SJCRH30 (cell line): Measurements from ENCODE around the gene CYP26B1. TPM values are rescaled to one million over a fixed set of nuclear protein-coding genes. Genes with fewer than 3 reads are reported as not detected.

Source experiments
- DNase-seq, 2 experiments: peaks; one replicate each; pipeline ENCODE4 v3.0.0-alpha.2; 2015 to 2020
- H3K27ac ChIP-seq: fragments of 250-450 bp; sonication (Bioruptor Pico); 2 replicates; pipeline ENCODE4 v1.5.1; 2020; ENCODE audit warnings: mild to moderate bottlenecking, moderate library complexity
- H3K27me3 ChIP-seq: fragments of 250-450 bp; sonication (Bioruptor Pico); 2 replicates; pipeline ENCODE4 v1.5.1; 2020; ENCODE audit warnings: mild to moderate bottlenecking, moderate library complexity
- H3K36me3 ChIP-seq: fragments of 250-450 bp; sonication (Bioruptor Pico); 2 replicates; pipeline ENCODE4 v1.5.1; 2020; ENCODE audit warnings: mild to moderate bottlenecking, moderate library complexity
- H3K4me1 ChIP-seq: fragments of 250-450 bp; sonication (Bioruptor Pico); 2 replicates; pipeline ENCODE4 v1.5.1; 2020; ENCODE audit warnings: mild to moderate bottlenecking, moderate library complexity
- H3K4me3 ChIP-seq: fragments of 250-450 bp; sonication (Bioruptor Pico); 2 replicates; pipeline ENCODE4 v1.5.1; 2020; ENCODE audit warnings: mild to moderate bottlenecking, moderate library complexity
- H3K9me3 ChIP-seq: fragments of 250-450 bp; sonication (Bioruptor Pico); replicated peaks from 2 replicates; pipeline ENCODE4 v1.5.1; 2020; ENCODE audit warnings: mild to moderate bottlenecking, moderate library complexity
- total RNA-seq: library from RNA; depleted of rRNA; stranded (reverse); fragments of >200 nt; shearing (Covaris generic); gene quantifications from 2 replicates; pipeline ENCODE4 v1.2.3, GENCODE V29; 2014

CYP26B1 gene
- total RNA-seq, 1 experiment from 2014 or later: 9.7 TPM

DNA sequence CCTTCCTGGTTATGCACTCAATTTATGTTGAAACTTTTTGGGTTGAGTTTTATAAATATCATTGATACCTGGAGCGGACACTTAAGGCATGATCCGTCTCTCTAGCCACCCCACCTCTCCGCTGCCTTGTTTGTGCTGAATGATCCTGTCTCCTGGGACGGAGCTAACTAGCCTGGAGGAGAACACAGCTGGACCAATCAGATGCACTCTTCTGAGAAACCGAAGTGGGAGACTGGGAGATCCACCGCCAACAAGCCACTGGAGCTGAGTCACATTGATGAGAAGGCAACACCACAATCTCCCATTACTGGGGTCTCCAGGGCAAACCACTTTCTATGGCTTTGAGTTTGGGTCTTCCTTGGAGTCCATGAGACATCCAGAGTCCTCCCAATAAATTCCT lies 29.3 kb downstream of the CYP26B1 start:
- no peaks in the 10 kb centered on the region for H3K27me3 ChIP-seq
- 0 out of 2 replicates have a peak, but pooled peaks cover 3% of the 10 kb centered on the region for H3K9me3 ChIP-seq
- DNase-seq: no peak
- H3K4me1 ChIP-seq: peaks cover 26% of the 10 kb centered on the region
- H3K4me3 ChIP-seq: no peak overlapping the region
- no peak overlapping the region for H3K27ac ChIP-seq
- H3K36me3 ChIP-seq: no peaks in the 10 kb centered on the region

DNA sequence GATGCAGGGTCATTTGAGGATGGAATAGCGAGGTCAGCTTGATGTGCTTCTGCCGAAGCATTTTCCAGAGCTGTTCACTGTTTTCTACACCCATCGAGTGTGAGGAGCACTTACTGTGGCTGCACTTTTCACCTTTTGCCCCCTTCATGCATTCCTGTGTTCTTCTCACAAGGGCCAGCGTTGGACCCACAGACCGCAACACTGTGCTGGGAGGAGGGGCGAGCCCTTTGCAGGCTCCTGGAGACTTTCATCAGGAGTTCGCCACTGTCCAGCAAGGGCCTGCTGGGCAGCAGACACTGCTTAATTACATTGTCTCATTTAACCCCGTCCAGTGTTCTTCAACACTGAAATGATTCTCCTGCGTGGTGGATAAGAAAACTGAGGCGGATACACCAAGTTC lies 29.9 kb downstream of the CYP26B1 start:
- Histone ChIP-seq H3K36me3 (no peaks in the 10 kb centered on the region), H3K27ac (no peak overlapping the region), H3K4me3 (no peak overlapping the region), H3K27me3 (no peaks in the 10 kb centered on the region), H3K4me1 (peaks cover 33% of the 10 kb centered on the region), H3K9me3 (0 out of 2 replicates have a peak, but pooled peaks cover under 1% of the 10 kb centered on the region)
- DNase-seq: no peak

DNA sequence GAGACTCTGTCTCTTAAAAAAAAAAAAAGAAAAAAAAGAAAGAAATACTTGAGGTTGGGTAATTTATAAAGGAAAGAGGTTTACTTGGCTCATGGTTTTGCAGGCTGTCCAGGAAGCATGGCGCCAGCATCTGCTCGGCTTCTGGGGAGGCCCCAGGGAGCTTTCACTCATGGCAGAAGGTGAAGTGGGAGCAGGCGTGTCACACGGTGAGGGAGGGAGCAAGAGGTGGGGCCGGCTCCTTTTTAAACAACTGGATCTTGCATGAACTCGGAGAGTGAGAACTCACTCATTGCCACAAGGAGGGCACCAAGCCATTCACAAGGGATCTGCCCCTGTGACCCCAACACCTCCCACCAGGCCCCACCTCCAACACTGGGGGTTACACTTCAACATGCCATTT lies 30.6 kb downstream of the CYP26B1 start:
- H3K9me3 ChIP-seq: no peaks in the 10 kb centered on the region
- peaks cover 36% of the 10 kb centered on the region for H3K4me1 ChIP-seq
- H3K27me3 ChIP-seq: no peaks in the 10 kb centered on the region
- H3K36me3 ChIP-seq: no peaks in the 10 kb centered on the region
- no peak overlapping the region for H3K27ac ChIP-seq
- DNase-seq: no peak
- H3K4me3 ChIP-seq: no peak overlapping the region

- H3K4me1 ChIP-seq: peaks cover 36% of the 10 kb centered on the region
- H3K36me3 ChIP-seq: no peaks in the 10 kb centered on the region
- peak; percentile 61 to 71 for DNase-seq
- peak overlapping the region; percentile 14 for H3K4me3 ChIP-seq
- H3K9me3 ChIP-seq: no peaks in the 10 kb centered on the region
- no peaks in the 10 kb centered on the region for H3K27me3 ChIP-seq
- peak overlapping the region; percentile 78 for H3K27ac ChIP-seq
These were observed 31.6 kb downstream of the CYP26B1 start for GRCh38 chr2:72116081-72116533.

DNA sequence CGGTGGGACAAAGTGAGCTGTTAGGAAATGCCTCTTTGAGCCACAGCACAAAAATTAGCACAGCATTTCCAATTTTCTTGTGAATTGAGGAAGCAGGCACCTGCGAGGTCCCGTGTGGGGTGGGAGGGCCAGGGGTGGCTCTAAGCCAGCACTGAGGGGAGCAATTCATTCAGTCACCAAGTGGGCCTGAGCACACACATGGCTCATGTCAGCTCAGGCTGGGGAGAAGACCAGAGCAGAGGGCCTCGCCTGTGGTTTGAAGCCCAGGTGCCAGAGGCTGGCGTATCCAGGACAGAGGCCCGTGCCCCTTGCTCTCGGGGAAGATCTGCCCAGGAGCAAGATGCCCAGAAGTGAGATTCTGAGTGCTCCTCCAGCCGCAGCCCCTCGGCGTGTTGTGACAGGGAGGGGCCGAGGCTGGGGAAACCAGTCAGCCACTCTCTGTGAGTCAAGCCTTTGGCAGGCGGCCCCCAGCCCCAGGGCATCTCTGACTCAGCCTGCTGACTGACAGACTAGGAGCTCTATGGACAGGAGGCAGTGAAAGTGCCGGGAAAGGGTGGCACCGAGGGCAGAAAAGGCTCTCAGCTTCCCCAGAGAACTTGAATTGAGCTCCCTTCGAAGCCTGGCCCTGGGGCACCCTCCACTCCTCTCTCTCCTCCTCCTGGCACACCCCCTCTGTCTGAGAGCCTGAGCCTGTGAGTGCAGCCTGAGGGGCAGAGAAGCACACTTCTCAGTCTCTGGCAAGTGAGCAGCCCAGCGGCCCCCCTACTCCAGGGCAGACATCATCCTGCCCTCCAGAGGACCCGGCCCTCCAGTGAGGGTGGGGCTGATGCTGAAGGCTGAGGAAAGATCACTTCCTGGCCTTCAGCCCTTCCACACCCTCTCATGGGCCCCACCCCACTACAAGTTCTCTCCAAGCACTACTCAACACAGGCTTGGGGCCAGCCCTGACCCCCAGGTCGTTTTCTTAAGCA lies 32.3 kb downstream of the CYP26B1 start:
- Histone ChIP-seq H3K27me3 (no peaks in the 10 kb centered on the region), H3K9me3 (no peaks in the 10 kb centered on the region), H3K27ac (peak overlapping the region; percentile 78), H3K36me3 (no peaks in the 10 kb centered on the region), H3K4me3 (peak overlapping the region; percentile 14), H3K4me1 (peaks cover 36% of the 10 kb centered on the region)
- DNase-seq: peak; percentile 90 to 93

- DNase-seq: no peak
- no peaks in the 10 kb centered on the region for H3K9me3 ChIP-seq
- no peak overlapping the region for H3K4me3 ChIP-seq
- no peaks in the 10 kb centered on the region for H3K27me3 ChIP-seq
- peaks cover 36% of the 10 kb centered on the region for H3K4me1 ChIP-seq
- no peak overlapping the region; the same call in 1 of the 2 replicates for H3K27ac ChIP-seq
- H3K36me3 ChIP-seq: no peaks in the 10 kb centered on the region
These were observed 33.0 kb downstream of the CYP26B1 start for GRCh38 chr2:72114693-72115051.

DNA sequence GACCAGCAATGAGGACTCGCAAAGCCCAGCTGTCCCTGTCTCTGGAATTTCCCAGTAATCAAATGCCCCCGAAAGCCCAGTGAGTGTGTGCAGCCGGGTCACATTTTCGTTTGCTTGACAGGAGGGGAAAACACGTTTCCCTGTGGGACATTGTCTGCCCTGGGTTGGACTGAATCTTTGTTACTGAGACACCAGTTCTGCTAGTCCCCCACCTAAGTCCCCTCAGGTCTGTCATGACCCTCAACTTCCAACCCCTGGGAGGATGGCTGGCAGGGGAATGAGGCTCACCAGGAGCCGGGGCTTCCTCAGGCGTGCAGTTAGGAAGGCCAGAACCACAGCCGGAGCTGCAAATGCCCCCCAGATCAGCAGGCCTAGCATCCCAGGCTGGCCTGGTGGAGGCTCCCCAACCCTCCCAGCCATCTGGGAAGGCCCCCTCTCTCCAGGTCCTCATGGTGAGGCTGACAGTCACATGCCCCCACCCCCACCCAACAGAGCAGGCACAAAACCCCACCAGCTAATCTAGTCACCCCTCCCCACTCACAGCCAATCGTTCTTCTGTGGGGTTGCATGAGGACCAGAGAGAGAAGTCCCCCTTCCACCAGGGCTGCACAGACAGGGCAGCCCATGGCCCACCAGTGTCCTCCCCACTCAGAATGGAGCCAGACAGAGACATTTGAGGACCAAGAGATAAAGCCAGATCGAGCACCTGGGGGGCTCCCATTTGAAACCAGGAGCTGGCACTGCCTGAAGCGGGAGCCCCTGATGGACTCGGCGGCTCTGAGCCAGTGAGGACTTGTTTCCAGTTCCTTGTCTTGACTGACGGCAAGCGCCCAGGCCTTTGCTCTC lies 33.6 kb downstream of the CYP26B1 start:
- DNase-seq: no peak

DNA sequence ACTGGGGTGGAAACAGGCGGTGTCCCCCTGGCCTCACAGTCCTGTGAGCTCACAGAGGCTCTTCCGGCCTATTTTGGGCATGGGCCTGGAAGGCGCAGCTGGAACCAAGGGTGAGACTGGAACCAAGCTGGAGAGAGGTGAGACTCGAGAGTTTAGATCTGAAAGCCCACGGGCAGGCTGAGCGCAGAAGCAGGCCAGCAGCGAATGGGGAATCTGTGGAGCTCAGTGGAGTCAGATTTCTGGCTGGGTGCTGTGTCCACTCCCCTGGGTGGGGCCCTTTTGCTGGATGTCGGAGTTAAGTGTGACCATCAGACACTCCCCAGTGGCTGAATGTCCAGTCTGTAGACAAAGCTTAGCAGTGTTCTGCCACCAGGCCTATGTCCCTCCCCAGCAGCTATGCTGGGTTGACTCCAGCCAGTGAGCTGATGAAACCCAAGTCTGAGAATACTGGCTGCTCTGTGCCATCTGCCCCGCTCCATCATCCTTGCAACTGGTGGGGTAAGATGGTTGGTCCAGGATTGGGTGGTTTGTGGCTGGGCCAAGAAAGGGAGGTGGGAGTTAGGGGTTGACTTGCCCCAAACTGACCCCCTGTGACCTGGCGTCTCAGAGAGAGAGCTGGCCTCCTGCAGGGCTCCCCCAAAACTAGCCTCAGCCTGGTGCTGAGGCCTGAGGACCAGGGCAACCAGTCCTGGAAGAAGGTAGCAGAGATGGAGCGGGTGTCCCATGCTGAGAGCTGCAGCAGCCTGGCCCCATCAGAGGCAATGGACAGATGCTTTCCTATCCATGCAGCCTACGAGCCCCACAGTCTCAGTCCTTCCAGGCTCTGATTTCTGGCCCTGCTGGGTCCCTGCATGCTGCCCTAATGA lies 34.4 kb downstream of the CYP26B1 start:
- Histone ChIP-seq H3K4me1 (peaks cover 36% of the 10 kb centered on the region), H3K27me3 (no peaks in the 10 kb centered on the region), H3K4me3 (no peak overlapping the region), H3K27ac (peak overlapping the region; percentile 38), H3K9me3 (no peaks in the 10 kb centered on the region), H3K36me3 (no peaks in the 10 kb centered on the region)
- DNase-seq: peak; percentile 53 to 69

More for the DNA sequence above, 33.6 kb downstream of the CYP26B1 start:
- no peaks in the 10 kb centered on the region for H3K9me3 ChIP-seq
- H3K27me3 ChIP-seq: no peaks in the 10 kb centered on the region
- H3K36me3 ChIP-seq: no peaks in the 10 kb centered on the region
- peak overlapping the region; percentile 38 for H3K27ac ChIP-seq
- peaks cover 36% of the 10 kb centered on the region for H3K4me1 ChIP-seq
- no peak overlapping the region for H3K4me3 ChIP-seq

DNA sequence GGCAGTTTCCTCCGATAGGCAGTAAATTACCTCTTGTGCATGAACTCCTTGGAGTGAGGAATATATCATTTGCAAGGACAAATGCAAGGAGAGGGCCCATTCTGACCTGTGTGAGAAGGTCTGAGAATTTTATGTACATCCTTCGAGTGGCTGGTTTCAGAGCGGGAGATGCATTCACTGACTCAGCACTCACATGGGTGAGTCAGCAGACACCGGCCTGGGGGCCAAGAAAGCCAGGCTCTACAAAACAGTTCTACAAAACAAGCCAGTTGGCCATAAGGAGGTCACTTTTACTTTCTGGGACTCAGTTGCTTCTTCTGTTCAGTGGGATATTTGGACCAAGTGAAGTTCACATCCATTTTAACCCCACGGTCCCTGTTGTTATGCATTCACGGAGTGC lies 35.3 kb downstream of the CYP26B1 start:
- no peaks in the 10 kb centered on the region for H3K9me3 ChIP-seq
- H3K27me3 ChIP-seq: no peaks in the 10 kb centered on the region
- peak overlapping the region; percentile 38; the same call in 1 of the 2 replicates for H3K27ac ChIP-seq
- no peaks in the 10 kb centered on the region for H3K36me3 ChIP-seq
- no peak for DNase-seq
- no peak overlapping the region for H3K4me3 ChIP-seq
- H3K4me1 ChIP-seq: peaks cover 36% of the 10 kb centered on the region

DNA sequence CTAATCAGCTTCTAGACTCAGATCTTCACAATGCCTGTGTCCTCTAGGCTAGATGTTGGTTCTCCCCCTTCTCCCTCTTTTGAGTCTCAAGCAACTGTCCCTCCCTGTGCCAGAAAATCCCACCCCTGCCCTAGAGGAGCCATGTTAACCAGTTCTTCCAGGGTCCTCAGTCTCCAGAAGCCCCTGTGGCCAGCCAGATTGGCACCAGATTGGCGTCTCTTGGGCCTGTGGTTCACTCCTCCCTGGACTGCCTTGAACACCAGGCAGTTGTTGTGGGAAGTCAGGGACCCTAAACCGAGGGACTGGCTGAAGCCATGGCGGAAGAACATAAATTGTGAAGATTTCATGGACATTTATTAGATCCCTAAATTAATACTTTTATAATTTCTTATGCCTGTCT lies 36.6 kb downstream of the CYP26B1 start:
- no peak overlapping the region for H3K4me3 ChIP-seq
- no peaks in the 10 kb centered on the region for H3K36me3 ChIP-seq
- peaks cover 31% of the 10 kb centered on the region for H3K4me1 ChIP-seq
- no peak for DNase-seq
- no peak overlapping the region for H3K27ac ChIP-seq
- H3K9me3 ChIP-seq: no peaks in the 10 kb centered on the region
- no peaks in the 10 kb centered on the region for H3K27me3 ChIP-seq

DNA sequence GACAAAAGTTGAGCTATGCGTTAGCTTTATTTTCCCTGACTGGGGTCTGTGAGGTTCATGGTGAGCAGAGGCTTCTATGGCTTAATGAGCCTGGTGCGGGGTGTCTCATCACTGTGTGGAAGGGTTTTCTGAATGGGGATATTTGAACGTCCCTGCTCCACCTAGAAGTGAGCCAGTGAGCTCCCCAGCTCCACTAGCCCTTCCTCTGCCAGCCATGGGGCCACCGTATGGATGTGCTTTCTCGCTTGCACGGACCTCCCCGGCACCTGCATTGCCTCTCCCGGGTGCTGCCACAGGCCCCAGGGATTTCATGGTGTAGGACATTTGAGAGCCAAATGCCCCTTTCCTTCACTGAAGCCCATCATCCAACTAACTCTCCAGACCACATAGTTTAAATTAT lies 37.8 kb downstream of the CYP26B1 start:
- Histone ChIP-seq H3K27ac (no peak overlapping the region), H3K27me3 (no peaks in the 10 kb centered on the region), H3K4me1 (peaks cover 22% of the 10 kb centered on the region), H3K36me3 (no peaks in the 10 kb centered on the region), H3K9me3 (no peaks in the 10 kb centered on the region), H3K4me3 (no peak overlapping the region)
- DNase-seq: no peak

DNA sequence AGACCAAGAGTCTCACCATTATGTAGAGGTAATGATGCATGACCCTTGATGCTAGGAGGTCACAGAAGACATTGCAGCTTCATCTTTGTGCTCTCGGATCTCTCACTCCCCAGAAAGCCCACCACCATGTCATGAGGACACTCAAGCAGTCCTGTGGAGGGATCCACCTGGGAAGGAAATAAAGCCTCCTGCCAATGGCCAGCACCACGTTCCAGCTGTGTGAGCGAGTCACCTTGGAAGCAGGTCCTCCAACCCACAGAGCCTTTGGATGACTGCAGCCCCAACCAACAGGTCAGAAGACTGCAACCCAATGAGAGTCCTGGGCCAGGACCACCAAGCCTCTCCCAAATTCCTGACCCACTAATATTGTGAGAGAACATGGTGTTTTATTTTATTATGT lies 38.4 kb downstream of the CYP26B1 start:
- H3K36me3 ChIP-seq: no peaks in the 10 kb centered on the region
- no peak overlapping the region for H3K27ac ChIP-seq
- no peak for DNase-seq
- no peak overlapping the region for H3K4me3 ChIP-seq
- no peaks in the 10 kb centered on the region for H3K9me3 ChIP-seq
- no peaks in the 10 kb centered on the region for H3K27me3 ChIP-seq
- peaks cover 18% of the 10 kb centered on the region; the same call in 1 of the 2 replicates for H3K4me1 ChIP-seq

DNA sequence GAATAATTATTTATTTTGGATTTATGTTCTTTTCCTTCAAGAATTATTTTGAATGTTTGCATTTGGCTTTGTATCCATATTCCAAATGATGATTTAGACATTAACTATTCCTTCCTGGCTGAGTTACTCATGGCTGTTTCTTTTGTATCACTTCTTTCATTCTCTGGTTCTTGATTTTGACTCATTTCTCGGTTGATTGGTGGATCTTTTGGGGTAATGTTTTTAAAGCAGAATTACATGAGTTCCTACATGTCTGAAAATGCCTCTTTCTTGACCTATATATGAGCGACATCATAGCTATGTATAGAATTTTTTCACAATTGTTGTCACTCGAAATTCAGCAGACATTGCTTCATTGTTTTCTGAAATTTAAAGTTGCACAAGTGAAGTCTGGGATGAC lies 39.5 kb downstream of the CYP26B1 start:
- no peaks in the 10 kb centered on the region for H3K9me3 ChIP-seq
- no peak overlapping the region for H3K27ac ChIP-seq
- peaks cover 6% of the 10 kb centered on the region; the same call in 1 of the 2 replicates for H3K4me1 ChIP-seq
- no peak overlapping the region for H3K4me3 ChIP-seq
- H3K36me3 ChIP-seq: no peaks in the 10 kb centered on the region
- H3K27me3 ChIP-seq: no peaks in the 10 kb centered on the region
- DNase-seq: no peak

GRCh38 chr2:72106978-72107377 lies 40.7 kb downstream of the CYP26B1 start:
- Histone ChIP-seq H3K36me3 (no peaks in the 10 kb centered on the region), H3K4me3 (no peak overlapping the region), H3K27ac (no peak overlapping the region), H3K27me3 (no peaks in the 10 kb centered on the region), H3K4me1 (no peaks in the 10 kb centered on the region), H3K9me3 (no peaks in the 10 kb centered on the region)
- DNase-seq: no peak
